Measurements from ENCODE around the gene C1orf122.

The C1orf122 gene

GRCh38 chr1:37814252-37814651 is 6.7 kb downstream of the C1orf122 start:
- TF ChIP-seq CTCF (IDR thresholded peaks at IDR 0.05; ENCODE audit: low read depth, low read length): no peak
- in situ Hi-C loops (cut with HindIII; ENCODE audit: low sequenced_read_pairs): no loop called here
- no peak overlapping the region for H3K4me3 ChIP-seq (ENCODE audit: low read depth, low read length)
- DNase-seq (ENCODE audit: low read depth, low spot score): no peak

- no peak for DNase-seq (ENCODE audit: low read depth, low spot score)
- H3K4me3 ChIP-seq (ENCODE audit: low read depth, low read length): no peak overlapping the region
- no peak for TF ChIP-seq CTCF (IDR thresholded peaks at IDR 0.05; ENCODE audit: low read depth, low read length)
- in situ Hi-C loops (cut with HindIII; ENCODE audit: low sequenced_read_pairs): no loop called here
Measured at GRCh38 chr1:37817481-37817880, 9.9 kb downstream of the C1orf122 start.

GRCh38 chr1:37821481-37821880 is 13.9 kb downstream of the C1orf122 start:
- no peak overlapping the region for H3K4me3 ChIP-seq (ENCODE audit: low read depth, low read length)
- DNase-seq (ENCODE audit: low read depth, low spot score): no peak
- in situ Hi-C loops (cut with HindIII; ENCODE audit: low sequenced_read_pairs): no loop called here
- TF ChIP-seq CTCF (IDR thresholded peaks at IDR 0.05; ENCODE audit: low read depth, low read length): no peak

GRCh38 chr1:37822906-37823815 is 15.6 kb downstream of the C1orf122 start:
- no peak overlapping the region for H3K4me3 ChIP-seq (ENCODE audit: low read depth, low read length)
- no peak for TF ChIP-seq CTCF (IDR thresholded peaks at IDR 0.05; ENCODE audit: low read depth, low read length)
- in situ Hi-C loops (cut with HindIII; ENCODE audit: low sequenced_read_pairs): no loop called here
- DNase-seq (ENCODE audit: low read depth, low spot score): no peak

DNA sequence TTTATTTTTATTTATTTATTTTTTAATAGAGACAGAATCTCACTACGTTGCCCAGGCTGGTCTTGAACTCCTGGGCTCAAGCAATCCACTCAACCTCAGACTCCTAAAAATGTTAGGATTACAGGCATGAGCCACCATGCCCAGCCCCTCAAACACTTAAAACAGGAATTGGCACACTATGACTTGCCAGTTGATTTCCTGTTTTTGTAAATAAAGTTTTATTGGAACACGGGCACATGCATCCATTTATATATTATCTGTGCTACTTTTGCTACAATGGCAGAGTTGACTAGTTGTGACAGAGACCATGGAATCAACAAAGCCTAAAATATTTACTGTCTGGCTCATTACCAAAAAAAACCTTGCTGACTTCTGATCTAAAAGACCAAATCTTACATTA is 16.4 kb downstream of the C1orf122 start:
- no peak for TF ChIP-seq CTCF (IDR thresholded peaks at IDR 0.05; ENCODE audit: low read depth, low read length)
- no peak overlapping the region for H3K4me3 ChIP-seq (ENCODE audit: low read depth, low read length)
- in situ Hi-C loops (cut with HindIII; ENCODE audit: low sequenced_read_pairs): no loop called here
- DNase-seq (ENCODE audit: low read depth, low spot score): no peak

- TF ChIP-seq CTCF (IDR thresholded peaks at IDR 0.05; ENCODE audit: low read depth, low read length): no peak
- in situ Hi-C loops (cut with HindIII; ENCODE audit: low sequenced_read_pairs): no loop called here
- DNase-seq (ENCODE audit: low read depth, low spot score): no peak
- no peak overlapping the region for H3K4me3 ChIP-seq (ENCODE audit: low read depth, low read length)
Measured at GRCh38 chr1:37825506-37825905, 17.9 kb downstream of the C1orf122 start.

All from astrocyte of the spinal cord (primary cell).